HG02642 (cell line): ENCODE results near the gene TTLL10.
A peak's percentile ranks its signal among the peaks of the same experiment; 100 is the strongest.

ENCODE experiments used
- ATAC-seq: cut with Tn5 transposase; IDR thresholded peaks from one replicate; pipeline ENCODE4 v1.9.1; 2021; ENCODE audit warnings: mild to moderate bottlenecking; ENCODE audit not compliant: unreplicated experiment, poor library complexity

TTLL10 gene, protein sequence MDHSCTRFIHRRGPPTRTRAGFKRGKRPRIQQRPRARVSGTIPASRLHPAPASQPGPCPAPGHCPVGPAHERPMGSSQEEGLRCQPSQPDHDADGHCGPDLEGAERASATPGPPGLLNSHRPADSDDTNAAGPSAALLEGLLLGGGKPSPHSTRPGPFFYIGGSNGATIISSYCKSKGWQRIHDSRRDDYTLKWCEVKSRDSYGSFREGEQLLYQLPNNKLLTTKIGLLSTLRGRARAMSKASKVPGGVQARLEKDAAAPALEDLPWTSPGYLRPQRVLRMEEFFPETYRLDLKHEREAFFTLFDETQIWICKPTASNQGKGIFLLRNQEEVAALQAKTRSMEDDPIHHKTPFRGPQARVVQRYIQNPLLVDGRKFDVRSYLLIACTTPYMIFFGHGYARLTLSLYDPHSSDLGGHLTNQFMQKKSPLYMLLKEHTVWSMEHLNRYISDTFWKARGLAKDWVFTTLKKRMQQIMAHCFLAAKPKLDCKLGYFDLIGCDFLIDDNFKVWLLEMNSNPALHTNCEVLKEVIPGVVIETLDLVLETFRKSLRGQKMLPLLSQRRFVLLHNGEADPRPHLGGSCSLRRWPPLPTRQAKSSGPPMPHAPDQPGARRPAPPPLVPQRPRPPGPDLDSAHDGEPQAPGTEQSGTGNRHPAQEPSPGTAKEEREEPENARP

DNA sequence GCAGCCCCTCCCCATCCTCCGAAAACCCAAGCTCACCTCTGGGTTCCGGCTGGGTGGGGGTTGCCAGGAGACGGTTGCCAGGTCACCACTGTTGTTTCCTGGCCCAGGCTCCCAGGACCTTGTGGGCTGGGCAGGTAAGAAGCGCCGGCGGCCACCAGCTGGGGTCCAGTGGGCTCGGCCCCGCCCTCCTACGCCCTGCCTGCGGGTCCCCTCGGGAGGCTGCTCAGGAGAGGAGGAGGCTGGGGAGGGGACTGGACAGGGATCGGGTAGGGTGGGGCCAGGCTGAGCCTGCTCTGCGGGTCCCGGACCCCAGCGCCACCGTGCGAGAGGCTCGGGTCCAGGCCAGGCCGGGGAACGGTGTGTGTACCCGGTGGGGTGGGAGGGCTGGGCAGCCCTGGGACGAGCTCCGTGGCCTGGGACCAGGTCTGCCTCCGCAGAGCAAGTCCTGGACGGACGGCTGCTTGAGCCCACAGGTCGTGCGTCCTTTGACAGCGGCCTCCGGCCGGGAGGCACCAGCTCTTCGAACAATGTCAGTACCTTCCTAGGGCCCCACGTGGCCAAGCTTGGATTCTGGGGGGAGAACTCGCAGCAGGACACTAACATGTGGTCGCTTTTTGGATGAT lies at the start of gene TTLL10:
TTLL10 (plus strand) TSS at position 88 of the 623 bp plus-strand sequence. CDS start 5,336 bp downstream, outside the sequence.
- ATAC-seq = no peak

DNA sequence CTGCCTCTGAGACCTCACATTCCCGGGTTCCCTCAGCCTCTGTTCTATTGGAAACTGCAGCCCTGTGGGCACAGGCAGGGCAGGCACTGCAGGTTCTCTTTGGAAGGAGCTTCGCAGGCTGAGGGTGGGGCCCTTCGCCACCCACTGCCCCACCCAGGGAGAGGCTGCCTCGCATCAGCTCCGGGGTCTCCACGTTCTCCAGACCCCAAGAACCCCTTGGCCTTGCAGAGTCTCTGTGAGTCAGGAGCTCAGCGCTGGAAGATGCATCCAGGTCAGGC lies 49.2 kb upstream of the TTLL10 start:
- no peak for ATAC-seq

DNA sequence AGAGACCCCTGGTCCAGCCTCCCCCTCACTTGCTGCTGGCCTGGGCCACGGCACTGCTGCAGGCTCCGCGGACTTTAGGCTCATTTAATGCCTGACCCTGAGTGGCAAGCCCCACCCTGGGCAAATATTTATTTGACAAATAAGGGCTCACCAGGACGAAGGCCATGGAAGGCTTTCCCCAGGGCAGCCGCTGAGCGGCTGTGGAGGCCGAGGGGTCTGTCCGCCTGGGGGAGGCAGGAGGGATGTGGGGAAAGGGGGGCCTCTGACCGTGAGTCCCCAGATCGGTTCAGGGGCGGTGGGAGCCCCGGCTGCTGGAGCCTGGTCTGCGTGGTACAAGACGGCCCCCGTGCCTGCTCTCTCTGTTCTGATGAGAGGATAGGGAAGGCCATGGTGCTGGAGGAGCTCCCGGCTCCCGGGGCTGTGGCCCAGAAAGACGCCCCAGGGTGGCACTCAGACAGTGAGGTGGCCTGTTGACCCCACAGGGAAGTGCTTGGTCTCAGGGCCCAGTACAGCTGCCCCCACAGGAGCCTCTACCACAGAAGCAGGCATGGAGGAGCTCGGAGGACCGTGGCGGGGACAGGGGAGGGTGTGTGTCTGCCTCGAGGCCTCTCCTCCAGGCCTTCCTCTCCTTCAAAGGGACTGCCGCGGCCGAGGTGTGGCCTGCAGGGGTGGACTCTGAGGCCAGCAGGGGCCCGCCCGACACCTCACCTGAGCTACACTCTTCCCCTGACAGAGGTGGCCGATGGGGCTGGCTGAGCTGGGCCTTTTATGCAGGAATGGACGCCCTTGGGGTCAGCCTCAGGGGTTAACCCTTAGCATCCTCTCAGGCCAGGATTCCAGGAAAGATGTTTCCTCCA lies 48.7 kb upstream of the TTLL10 start:
- no peak for ATAC-seq

DNA sequence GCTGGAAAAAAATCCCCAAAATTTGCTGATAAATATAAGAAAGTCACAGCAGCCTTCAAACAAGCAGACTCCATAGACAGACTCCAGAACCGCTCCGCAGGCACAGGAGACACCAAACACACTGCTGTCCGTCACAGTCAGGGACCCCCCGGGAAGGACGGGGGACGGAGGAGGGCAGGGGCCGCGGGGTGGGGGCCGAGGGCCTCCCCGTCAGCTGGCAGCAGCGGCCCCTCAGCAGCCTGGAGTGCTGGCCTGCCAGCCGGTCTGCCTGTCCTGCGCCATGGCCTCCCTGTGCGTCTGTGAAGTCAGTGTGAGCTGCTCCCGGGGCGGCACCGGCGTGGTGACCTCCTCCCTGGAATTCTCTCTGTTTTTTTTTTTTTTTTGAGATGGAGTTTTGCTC lies 47.7 kb upstream of the TTLL10 start:
- ATAC-seq = no peak

DNA sequence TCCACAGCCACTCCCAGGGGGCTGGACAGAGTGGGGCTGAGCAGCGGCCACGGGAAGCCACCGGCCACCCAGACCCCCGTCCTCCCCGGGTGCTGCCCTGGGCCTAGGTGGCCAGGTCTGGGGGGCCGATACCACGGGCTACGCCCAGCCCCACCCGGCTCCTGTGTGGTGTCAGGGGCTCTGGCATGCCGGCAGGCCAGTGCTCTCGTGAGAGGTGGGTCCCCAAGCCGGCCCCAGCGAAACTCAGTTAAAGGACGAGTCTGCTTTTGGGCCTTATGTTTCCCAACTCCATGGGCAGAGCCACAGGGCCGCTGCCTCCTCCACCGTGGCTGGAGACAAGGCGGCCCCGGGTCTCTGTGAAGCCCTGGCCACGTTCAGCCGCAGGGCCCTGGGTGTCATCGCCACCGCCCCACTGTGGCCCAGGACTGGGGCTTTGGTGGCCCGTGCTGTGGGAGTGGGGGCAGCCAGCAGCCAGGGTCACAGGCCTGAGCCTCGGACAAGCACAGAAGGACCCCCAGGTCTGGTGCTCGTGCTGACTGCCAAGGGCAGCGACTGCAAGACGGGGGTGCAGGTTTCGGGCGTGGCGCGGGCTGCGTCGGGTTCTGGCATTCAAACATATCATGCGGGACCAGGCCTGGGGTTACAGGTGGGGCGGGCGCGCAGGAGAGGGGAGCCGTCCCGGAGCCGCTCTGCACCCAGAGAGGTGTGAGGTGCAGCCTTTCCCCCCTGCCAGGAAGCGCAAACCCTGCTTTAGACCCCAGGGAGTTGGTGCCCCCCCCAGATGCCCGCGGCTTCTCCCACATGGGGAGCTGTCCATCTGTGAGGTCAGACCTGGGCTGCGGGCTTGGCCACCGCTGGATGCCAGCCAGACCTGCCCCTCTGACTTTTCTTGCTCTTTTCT lies 45.9 kb upstream of the TTLL10 start:
- ATAC-seq = no peak

DNA sequence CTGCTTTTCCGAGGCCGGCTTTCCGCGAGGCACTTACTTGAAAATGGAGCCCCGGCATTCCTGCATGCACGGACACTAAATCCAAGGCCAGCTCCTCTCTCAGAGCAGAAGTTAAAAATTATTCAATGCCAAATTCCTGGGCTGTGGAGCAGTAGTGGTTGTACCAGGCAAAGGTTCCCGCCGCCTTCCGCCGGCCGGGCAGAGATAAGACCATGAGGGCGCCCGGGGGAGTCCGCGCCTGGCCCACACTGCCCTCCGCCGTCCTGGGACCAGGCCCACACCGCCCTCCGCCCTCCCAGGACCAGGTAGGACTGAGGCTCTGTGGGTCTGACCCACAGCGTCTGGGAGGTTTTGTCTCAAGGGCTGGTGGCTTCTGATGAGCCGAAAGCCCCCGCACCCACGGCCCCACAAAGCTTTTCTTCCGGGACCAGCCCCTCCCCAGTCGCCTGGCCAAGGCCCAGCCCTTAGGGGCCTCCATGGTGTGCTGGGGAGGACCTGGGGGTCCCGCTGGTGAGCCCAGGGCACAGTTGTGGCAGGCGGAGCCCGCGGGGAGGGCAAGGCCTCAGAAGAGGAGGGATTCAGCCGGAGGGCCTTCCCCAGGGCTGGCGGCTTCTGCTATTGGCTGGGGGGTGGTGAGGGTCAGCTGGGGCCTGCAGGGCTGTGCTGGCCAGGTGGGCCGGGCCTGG lies 45.1 kb upstream of the TTLL10 start:
- ATAC-seq = no peak

DNA sequence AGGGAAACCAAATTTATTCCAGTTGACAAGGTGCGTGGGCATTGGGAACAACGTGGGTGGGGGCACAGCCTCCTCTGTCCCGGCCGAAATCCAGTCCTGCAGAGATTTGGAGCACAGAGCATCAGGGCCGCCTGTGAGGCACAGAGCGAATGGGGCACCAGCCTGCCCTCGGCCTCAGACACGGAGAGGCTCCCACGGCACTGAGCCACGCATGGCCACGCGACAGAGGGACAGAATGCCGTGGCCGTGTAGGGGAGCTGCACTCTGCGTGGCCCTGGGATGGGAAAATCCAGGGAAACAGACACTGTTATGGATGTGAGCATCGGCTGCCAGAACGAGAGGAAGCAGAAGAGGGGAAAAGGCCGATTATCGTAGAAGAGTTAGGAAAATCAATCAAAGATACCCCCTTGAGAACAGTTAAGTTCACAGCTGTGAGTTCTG lies 44.3 kb upstream of the TTLL10 start:
- ATAC-seq = no peak

DNA sequence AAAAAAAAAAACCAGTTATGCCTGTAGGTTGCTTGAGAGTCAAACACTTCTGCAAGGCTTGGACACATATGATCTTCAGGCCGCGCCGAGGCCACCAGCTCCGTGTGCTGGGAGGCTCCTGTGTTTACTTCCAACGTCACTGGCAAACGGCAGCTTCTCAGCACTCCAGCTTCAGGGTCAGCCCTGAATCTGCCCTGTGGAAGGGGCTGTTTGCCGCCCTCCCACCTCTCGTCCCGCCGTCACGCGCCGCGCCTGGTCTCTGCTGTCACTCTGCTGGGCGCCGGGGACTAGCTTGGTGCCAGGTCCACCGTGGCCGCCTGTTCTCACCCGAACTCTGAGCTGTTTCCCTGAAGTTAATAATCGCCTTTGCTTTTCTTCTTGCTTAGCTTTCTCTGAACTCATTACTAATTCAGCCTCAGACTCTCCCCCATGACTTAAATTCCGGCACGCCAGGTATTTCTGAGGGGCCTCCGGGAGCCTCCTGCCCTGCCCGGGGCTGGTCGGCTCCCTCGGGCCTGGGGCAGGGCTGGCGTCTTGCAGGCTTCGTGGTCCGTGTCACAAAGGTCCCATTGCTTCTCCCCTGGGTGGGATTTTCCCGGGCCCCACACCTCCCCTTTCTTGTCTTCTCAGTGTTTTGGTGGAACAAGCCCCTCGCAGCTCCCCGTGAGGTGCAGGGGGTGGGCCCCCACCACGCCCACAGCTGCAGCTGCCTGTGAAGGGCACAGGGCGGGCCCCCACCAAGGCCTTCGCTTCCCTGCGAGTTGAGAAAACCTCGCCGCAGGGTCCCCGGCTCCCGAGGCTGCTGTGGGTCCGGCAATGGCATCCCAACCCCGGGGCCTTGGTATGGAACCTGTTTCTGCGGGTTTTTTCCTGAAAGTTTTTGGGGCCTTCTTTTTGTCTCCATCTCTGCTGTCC lies 43.2 kb upstream of the TTLL10 start:
- no peak for ATAC-seq

DNA sequence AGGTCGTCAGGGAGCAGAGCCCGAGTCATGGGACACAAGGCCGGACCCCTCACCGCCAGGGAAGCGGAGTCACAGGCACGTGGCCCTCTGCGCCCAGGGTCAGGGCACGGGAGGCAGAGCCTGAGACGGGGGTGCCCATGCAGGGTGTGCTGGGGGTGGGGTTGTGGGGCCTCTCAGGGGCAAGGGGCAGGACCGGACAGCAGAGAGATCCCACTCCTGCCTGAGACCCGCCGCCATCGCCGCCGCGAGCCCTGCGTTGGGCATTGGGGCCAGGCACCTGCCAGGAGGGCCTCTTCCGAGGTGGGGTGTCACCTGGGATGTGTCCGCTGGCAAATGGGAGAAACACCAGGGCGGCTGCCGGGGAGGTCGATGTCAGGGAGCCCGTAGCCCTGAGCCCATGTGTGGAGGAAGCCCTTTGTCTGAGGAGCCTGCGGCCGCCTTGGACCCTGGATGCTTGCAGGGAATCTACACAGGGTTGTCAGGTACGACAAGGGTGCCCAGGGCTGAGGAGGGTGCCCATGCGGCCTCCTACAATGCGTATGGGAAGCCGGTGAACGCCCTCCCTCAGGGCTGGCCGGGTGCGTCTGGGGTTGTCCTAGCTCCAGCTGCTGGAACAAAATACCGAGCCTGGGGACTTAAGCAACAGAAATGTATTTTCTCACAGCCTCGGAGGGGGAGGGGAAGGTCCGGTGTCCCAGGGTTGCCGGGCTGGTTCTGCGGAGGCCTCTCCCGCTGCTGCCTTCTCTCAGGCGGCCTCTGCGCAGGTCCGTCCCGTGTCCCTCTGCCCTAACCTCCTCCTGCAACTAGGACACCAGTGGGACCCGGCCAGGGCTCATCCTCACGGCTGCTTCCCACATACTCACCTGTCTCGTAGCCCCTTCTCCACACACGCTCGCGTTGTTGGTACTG lies 41.4 kb upstream of the TTLL10 start:
- no peak for ATAC-seq

DNA sequence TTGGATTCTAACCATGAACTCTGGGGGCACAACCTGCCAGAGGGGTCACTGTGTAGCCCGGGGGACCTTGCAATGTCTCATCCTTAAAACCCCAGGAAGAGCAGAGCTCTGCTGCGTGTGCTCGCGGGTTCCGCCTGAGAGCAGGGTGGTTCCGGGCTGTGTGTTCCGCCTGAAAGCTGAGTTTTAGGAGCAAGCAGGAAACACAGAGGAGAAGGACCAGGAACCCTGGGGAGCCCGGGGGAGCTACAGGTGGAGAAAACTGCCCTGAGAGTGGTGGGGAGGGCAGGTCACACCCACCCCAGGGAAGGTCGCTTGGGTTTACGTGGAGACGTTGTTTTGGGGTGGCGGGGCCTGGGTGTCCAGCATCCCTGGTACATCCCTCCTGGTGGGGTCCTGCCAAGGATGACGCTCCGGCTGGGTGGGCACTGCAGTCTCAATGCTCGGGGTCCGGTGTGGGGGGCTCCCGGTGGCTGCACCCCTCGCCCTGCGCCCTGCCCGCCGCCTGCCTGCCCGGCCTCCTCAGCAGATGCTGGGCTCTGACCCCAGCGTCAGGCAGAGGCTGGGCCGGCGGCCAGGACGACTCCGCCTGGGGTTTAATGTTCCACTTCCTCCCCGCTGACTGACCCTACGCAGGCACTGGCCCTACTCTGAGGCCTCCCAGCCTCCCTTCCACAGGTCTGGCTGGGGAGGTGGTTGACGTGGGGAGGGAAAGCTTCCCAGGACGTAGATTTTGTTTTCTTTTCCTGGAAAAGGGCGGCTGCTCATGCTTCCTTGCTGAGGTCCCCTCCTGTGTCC lies 40.5 kb upstream of the TTLL10 start:
- ATAC-seq = no peak

DNA sequence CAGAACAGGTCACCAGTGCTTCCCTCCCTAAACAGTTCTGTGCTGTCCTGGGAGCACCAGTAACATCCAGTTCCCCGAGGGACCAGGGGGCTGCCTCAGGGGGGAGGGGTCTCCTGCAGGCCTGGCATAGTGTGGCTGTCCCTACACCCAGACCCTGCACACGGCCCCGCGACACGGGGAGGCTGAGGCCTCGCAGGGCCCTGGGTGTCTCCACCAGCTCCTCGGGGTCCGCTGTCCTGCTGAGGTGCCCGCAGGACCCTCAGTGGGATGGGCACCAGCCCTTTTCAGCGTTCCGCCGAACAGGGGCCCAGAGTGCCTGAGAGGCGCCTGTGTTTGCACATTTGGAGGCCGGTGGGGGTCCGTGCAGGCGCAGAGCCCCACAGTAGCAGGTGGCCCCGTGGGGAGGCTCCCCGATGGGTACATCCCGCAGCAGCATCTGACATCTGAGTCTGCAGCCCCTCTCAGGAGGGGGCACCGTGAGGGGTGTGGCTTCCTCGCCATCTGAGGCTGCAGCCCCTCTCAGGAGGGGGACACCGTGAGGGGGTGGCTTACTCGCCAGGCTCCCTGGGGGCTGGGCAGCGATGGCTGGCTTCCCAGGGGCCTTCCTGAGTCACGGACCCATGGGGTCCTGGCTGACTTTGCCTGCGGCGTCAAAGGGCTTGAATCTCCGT lies 39.2 kb upstream of the TTLL10 start:
- ATAC-seq = no peak

DNA sequence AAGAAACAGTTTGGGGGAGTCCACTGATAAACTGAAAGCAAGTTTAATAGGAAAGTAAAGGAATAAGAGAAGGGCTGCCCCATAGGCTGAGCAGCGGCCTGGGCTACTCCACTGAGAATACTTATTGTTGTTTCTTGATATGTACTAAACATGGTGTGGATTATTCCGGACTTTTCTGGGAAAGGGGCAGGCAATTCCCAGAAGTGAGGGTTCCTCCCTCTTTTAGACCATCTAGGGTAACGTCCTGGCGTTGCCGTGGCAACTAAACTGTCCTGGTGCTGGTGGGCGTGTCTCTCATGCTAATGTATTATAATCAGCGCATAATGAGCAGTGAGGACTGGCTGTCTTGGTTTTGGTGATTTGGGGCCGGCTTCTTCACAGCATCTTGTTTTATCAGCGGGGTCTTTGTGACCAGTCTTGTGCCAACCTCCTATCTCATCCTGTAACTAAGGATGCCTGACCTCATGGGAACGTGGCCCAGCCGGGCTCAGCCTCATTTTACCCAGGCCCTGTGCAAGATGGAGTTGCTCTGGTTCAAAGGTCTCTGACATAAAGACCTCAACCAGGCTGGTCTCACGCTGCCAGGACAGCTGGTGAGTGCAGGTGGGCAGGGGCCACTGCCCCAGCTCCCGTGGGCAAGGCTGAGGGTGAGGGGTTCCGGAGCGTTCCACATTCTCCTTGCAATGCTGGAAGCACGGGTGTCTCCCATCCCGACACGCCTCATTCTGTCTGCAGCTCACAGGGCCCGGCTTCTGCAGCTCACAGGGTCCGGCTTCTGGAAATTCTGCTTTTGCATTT lies 38.1 kb upstream of the TTLL10 start:
- no peak for ATAC-seq

DNA sequence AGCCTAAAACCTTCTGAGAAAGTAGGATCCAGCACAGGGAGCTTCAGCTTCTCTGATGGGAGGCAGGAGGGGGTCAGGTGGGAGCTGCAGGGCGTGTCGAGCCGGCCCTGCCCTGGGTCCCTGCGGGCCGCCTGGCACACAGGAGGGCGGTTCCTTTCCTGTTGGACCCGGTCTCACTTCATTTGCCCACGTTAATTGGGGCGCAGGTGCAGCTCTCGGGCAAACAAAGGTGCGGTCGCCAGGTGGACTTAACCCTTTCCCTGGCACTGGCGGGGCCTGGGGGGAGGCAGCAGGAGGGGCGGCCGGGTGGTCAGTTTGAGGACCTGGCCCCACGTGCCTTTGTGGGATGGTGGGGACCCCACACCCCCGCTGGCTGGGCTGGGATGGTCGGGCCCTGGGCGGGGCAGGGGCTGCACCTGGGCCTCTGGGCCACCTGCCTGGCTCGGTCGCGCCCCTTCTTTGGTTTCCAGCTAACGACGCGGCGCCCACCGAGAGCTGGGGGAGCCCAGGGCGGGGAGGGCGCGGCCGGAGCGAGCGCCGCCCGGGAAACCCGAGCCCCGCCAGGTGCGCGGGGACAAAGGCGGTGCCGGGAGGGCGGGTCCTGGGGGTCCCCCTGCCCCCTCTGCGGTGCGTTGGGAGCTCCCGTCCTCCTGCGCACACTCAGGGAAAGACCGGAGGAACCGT lies 37.0 kb upstream of the TTLL10 start:
- ATAC-seq = peak; percentile 32

DNA sequence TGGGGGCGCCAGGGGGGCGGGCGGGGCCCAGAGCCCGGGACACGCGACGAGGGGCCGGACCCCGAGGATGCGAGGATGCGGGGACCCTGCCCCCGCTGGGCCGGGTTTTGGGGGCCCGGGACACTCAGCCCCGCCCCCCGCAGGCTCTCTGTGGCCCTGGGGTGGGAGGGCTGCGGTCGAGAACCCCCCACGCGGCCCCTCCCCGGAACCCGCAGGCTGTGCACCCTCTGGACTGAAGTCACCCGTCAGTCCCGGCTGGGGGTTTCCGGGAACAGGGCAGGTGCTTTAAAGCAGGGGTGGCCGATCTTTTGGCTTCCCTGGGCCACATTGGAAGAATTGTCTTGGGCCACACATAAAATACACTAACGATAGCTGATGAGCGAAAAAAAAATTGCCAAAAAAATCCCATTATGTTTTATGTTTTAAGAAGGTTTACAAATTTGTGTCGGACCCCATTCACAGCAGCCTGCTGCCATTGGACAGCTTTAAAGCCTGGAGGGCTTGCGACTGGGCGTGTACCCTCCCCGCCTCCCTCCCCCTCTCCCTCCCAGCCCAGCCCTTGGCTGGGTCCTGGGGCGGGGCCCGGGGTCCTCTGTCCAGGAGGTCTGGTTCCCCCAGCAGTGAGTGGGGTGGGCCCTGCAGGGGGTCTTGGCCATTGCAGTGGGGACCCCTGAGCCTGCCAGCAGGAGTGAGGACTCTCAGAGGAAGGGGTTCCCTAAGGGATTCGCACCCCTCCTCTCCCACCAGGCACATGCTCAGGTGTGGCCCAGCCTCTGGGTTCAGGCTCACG lies 36.2 kb upstream of the TTLL10 start:
- ATAC-seq = peak; percentile 47
